Vagina (tissue), 2 donors: ENCODE data around the gene AMFR. TPM values are rescaled to one million over a fixed set of nuclear protein-coding genes. Genes with fewer than 3 reads are reported as not detected.

Source experiments
- DNase-seq, 2 donors: peaks; one replicate each; pipeline ENCODE4 v3.0.0-alpha.2; 2017; ENCODE audit errors: extremely low spot score in 2 of 2
- H3K27ac ChIP-seq: fragments of 200-600 bp; sonication (generic); one replicate; pipeline ENCODE4 v1.5.1; 2019
- H3K27me3 ChIP-seq: fragments of 200-600 bp; sonication (generic); one replicate; pipeline ENCODE4 v1.5.1; 2019
- H3K36me3 ChIP-seq, 2 donors: fragments of 200-600 bp; sonication (generic); one replicate each; pipeline ENCODE4 v1.5.1; 2017 to 2019
- H3K4me1 ChIP-seq: fragments of 200-600 bp; sonication (generic); one replicate; pipeline ENCODE4 v1.5.1; 2019
- H3K4me3 ChIP-seq, 2 donors: fragments of 200-600 bp; sonication (generic); 1 replicate in 1 of 2; 2 replicates in 1 of 2; pipeline ENCODE4 v1.5.1; 2016 to 2019
- H3K9me3 ChIP-seq: fragments of 200-600 bp; sonication (generic); one replicate; pipeline ENCODE4 v1.5.1; 2019
- CTCF ChIP-seq, 3 experiments: fragments of 450-650 bp in 2 of 3; fragments of 200-600 bp in 1 of 3; sonication (generic) in 1 of 3; IDR thresholded peaks; one replicate each; pipeline ENCODE4 v1.5.1; 2017 to 2019; ENCODE audit warnings: antibody characterized with exemption in 3 of 3, mild to moderate bottlenecking in 2 of 3, moderate library complexity in 2 of 3
- POLR2A ChIP-seq, 2 donors: fragments of 450-650 bp; IDR thresholded peaks; one replicate each; pipeline ENCODE4 v1.6.1; 2017; ENCODE audit warnings: antibody characterized with exemption in 2 of 2, mild to moderate bottlenecking in 2 of 2, moderate library complexity in 2 of 2
- POLR2AphosphoS5 ChIP-seq, 2 donors: sonication (generic); formaldehyde crosslinking; IDR thresholded peaks; one replicate each; pipeline ENCODE4 v1.9.0; 2017; ENCODE audit warnings: antibody characterized with exemption in 2 of 2, mild to moderate bottlenecking in 2 of 2, low read depth in 1 of 2; ENCODE audit not compliant: insufficient read depth in 1 of 2
- intact Hi-C: fragments of 100-400 bp; cut with DNase I; formaldehyde crosslinking; loops from one replicate; pipeline ENCODE4 v1.15.1; 2023
- total RNA-seq: library from RNA; depleted of rRNA; stranded (reverse); fragments of >200 nt; gene quantifications from one replicate; pipeline ENCODE4 v1.2.3, GENCODE V29; 2016

The AMFR gene
- total RNA-seq, 1 donor from 2014 or later, result 132 TPM

- TF ChIP-seq CTCF (IDR thresholded peaks at IDR 0.05), result no peak
- no peak for TF ChIP-seq POLR2AphosphoS5 (IDR thresholded peaks at IDR 0.05; ENCODE audit: insufficient read depth in 1 of 2, low read depth in 1 of 2)
- TF ChIP-seq POLR2A (IDR thresholded peaks at IDR 0.05), result no peak
- peaks cover 13% of the 10 kb centered on the region for H3K4me1 ChIP-seq
- no peaks in the 10 kb centered on the region for H3K36me3 ChIP-seq
- intact Hi-C loops, result no loop called here
- no peak overlapping the region for H3K4me3 ChIP-seq
- H3K27me3 ChIP-seq, result no peaks in the 10 kb centered on the region
- H3K27ac ChIP-seq, result no peak overlapping the region
- no peak for DNase-seq
- no peaks in the 10 kb centered on the region for H3K9me3 ChIP-seq
These were observed 94.9 kb downstream of the AMFR start for GRCh38 chr16:56330476-56330875.

- no peak overlapping the region for H3K4me3 ChIP-seq
- no peaks in the 10 kb centered on the region for H3K27me3 ChIP-seq
- no peaks in the 10 kb centered on the region for H3K36me3 ChIP-seq
- no peak for TF ChIP-seq POLR2A (IDR thresholded peaks at IDR 0.05)
- no peak for TF ChIP-seq CTCF (IDR thresholded peaks at IDR 0.05)
- TF ChIP-seq POLR2AphosphoS5 (IDR thresholded peaks at IDR 0.05; ENCODE audit: insufficient read depth in 1 of 2, low read depth in 1 of 2), result no peak
- H3K4me1 ChIP-seq, result peaks cover 7% of the 10 kb centered on the region
- intact Hi-C loops, result no loop called here
- DNase-seq, result no peak
- H3K27ac ChIP-seq, result no peak overlapping the region
- H3K9me3 ChIP-seq, result no peaks in the 10 kb centered on the region
These were observed 95.5 kb downstream of the AMFR start for GRCh38 chr16:56329887-56330286.

GRCh38 chr16:56328276-56329022 is 96.9 kb downstream of the AMFR start:
- DNase-seq, result no peak
- H3K4me1 ChIP-seq, result no peaks in the 10 kb centered on the region
- H3K9me3 ChIP-seq, result no peaks in the 10 kb centered on the region
- H3K27ac ChIP-seq, result no peak overlapping the region
- intact Hi-C loops, result no loop called here
- H3K4me3 ChIP-seq, result no peak overlapping the region
- H3K36me3 ChIP-seq, result no peaks in the 10 kb centered on the region
- no peak for TF ChIP-seq POLR2AphosphoS5 (IDR thresholded peaks at IDR 0.05; ENCODE audit: insufficient read depth in 1 of 2, low read depth in 1 of 2)
- TF ChIP-seq CTCF (IDR thresholded peaks at IDR 0.05), result no peak
- no peak for TF ChIP-seq POLR2A (IDR thresholded peaks at IDR 0.05)
- no peaks in the 10 kb centered on the region for H3K27me3 ChIP-seq

GRCh38 chr16:56327929-56328258 is 97.5 kb downstream of the AMFR start:
- no peaks in the 10 kb centered on the region for H3K27me3 ChIP-seq
- H3K9me3 ChIP-seq, result no peaks in the 10 kb centered on the region
- H3K27ac ChIP-seq, result no peak overlapping the region
- intact Hi-C loops, result no loop called here
- no peak overlapping the region for H3K4me3 ChIP-seq
- DNase-seq, result no peak
- H3K36me3 ChIP-seq, result no peaks in the 10 kb centered on the region
- H3K4me1 ChIP-seq, result no peaks in the 10 kb centered on the region
- no peak for TF ChIP-seq POLR2A (IDR thresholded peaks at IDR 0.05)
- TF ChIP-seq POLR2AphosphoS5 (IDR thresholded peaks at IDR 0.05; ENCODE audit: insufficient read depth in 1 of 2, low read depth in 1 of 2), result no peak
- TF ChIP-seq CTCF (IDR thresholded peaks at IDR 0.05), result no peak

GRCh38 chr16:56327071-56327928 is 98.0 kb downstream of the AMFR start:
- DNase-seq, result no peak
- Histone ChIP-seq H3K4me1 (no peaks in the 10 kb centered on the region), H3K27ac (no peak overlapping the region), H3K9me3 (no peaks in the 10 kb centered on the region), H3K4me3 (no peak overlapping the region), H3K36me3 (no peaks in the 10 kb centered on the region), H3K27me3 (no peaks in the 10 kb centered on the region)
- intact Hi-C loops, result no loop called here
- TF ChIP-seq POLR2AphosphoS5 (IDR thresholded peaks at IDR 0.05; ENCODE audit: insufficient read depth in 1 of 2, low read depth in 1 of 2), result no peak
